Hematopoietic multipotent progenitor cell treated with erythropoietin and hydrocortisone succinate and interleukin-3 and kit ligand, for 8 days (in vitro differentiated cells): Measurements from ENCODE around the gene CNEP1R1.
A peak's percentile ranks its signal among the peaks of the same experiment; 100 is the strongest.

Source experiments
- DNase-seq: peaks from one replicate; pipeline ENCODE4 v3.0.0-alpha.2; 2015

Gene CNEP1R1

GRCh38 chr16:50065624-50066481 lies 40.8 kb downstream of the CNEP1R1 start, which contains the start of gene HEATR3:
Gene HEATR3, plus strand, starts transcription at chr16:50065970. Its CDS starts 162 bp downstream, at chr16:50066132.
- DNase-seq = peak; percentile 91

DNA sequence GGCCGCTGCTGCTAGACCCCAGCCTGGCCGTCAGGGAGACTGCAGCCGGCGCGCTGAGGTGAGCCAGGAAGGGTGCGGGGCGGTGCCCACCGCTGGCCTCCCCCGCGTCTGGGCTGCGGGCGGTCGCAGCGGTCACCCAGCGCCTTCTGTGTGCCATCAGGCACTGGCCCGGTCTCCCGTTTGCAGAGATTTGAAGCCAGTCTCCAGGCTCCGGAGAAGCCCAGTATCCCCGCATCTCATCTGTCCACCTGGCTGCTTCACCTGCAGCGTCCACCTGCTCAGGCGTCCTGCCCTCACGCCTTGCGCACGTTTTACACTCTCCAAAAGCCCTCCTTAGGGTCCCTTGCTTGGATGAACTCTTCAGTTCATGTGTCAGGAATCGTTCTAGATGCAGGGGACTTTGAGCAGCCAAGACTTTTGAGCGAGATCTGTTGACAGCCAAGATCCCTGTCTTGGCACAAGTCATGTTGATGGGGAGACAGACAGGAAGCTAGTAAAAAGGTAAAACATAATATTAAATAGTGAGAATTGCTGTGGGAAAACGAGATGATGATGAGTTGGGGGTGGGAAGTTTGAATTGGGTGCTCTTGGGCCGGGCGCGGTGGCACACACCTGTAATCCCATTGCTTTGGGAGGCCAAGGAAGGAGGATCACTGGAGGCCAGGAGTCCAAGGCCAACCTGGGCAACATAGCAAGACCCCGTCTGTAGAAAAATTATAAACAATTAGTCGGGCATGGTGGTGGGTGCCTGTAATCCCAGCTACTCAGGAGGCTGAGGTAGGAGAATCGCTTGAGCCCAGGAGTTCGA lies 41.7 kb downstream of the CNEP1R1 start:
- no peak for DNase-seq

DNA sequence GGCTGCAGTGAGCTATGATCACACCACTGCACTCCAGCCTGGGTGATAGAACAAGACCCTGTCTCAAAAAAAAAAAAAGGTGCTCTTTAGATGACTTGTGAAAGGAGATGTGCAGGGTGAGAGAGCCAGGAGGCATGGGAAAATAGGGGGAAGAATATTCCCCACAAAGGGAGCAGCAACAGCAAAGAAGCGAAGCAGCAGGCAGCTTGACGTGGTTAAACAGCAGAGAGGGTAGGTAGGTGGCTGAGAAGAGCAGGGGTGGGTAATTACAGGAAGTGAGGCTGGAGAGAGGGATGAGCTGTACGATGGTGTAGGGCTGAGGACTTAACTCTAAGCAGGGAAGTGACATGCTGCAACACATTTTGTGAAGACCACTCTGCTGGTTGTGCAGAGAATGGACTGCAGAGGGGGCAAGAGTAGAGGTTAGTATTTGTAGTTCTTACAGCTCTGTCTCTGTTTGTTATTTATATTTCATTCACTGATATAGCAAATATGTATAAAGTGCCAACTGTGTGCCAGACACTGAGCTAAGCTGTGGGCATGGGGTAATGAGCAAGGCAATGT lies 42.3 kb downstream of the CNEP1R1 start:
- peak; percentile 57 for DNase-seq

- DNase-seq = no peak
Observed at GRCh38 chr16:50068550-50068949, 43.5 kb downstream of the CNEP1R1 start.

DNA sequence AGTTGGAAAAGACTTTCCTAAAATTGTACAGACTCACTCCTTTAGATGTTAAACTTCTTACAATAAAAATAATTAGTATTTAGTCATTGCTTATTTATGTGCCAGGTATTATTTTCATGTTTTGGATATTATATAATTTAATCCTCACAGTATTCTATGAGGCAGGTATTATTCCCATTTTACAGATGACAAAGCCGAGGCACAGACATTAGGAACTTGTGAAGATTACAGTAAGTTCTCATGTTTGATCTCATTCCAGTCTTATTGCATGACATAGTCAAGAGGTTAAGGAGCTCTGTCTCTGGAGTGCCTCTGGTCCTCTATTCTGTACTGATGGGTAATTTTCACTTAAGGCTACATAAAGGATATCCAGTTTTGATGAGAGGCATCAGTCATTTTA lies 44.0 kb downstream of the CNEP1R1 start:
- no peak for DNase-seq

DNA sequence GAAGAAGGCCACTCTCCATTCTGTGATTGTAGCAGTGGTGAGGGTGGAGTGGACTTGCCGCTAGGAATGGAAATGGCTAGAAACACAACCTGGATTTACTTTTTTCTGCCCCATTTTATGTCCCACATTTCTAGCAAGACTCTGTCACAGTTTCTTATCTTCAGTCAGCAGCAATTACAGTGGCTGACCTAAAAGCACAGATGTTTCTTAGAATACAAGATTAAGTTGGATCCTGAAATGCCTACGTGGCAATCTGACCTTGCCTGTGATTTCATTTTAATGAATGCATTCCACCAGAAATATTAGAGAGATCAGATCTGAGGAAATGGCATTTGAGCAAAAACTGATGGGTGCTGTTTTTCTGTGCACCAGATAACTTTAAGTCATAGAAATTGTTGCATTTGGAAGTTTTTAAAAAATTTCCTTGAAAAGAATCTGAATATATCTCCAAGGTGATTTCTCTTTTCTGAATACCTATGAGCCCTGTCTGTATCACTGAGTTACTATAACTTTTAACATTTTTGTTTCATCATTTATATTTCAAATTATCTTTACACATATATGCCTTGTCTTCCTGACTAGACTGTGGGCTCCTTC lies 46.1 kb downstream of the CNEP1R1 start:
- DNase-seq = peak; percentile 85

DNA sequence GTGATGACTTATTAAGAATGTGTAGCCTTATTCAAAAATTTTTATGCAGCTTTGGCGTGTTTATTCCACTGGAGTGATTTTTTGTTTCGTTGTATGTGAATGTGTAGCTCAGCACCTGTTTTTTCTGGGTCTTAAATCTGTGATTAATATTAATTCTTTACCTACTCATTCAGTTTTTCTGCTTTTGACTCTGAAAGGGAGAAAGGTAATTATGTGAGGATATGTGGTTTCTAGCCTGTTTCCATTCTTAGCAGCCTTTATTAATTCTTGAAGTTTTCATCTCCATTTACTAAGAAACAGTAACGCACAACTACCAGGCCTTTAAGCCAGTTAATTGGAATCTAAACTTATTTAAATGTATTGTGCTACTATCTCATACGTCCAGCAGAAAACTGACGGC lies 47.7 kb downstream of the CNEP1R1 start:
- DNase-seq = no peak

DNA sequence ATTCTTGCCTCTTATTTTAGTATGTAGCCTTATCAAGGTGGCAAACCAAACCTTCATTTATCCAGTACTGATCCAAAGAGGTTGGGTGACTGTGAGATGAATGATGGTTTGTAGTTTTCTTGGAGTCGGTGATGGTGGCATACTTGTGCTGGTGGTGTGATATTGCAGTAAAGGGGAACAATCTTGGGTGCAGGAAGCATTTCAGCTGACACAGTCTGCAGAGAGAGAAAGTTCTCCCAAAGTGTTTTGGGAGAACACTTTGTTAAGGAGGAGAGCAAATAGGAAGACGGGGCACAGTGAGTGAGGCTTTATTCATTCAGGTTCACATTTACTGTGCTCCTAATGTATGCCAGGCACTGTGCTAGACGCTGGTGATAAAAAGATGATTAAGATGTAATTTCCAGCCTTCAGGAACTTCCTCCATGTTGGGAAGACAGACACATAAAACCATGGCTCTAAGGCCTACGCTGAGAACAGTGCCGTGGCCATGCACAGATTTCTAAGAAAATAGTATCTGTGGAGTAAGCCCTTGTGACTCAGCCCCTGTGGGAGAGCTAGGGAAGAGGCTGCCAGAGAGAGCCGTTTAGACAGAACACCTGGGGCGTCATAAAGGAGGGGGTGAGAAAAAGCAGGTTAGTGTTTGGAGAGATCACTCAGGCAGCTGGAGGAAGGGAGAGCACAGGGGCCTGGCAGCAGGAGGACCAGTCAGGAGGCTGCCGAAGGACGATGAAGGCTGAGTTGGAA lies 54.5 kb downstream of the CNEP1R1 start:
- DNase-seq = no peak

DNA sequence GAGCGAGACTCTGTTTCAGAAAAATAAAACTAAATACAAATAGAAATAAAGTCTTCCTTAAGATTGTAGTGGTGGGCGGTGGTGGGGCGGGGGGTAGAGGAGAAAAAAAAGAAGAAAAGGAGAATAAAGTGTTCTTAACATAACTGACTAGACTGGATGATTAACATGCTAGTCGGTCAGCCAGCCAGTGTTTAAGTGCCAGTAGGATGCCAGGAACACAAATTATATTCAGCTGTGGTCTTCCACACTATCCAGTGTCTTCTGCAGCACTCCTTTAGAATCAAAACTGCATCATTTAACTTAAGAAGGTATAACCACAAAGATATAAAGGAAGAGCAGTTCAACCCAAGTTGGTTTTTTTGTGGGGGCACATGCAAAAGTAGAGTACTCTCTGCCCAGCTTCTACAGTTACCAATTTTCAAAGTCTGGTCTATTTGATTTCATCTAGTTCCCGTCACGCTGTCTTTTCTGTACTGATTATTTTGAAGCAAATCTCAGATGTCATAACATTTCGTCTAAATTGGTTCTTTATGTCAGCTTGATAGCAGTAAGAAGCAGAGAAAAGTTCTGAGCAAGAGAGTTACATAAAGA lies 56.5 kb downstream of the CNEP1R1 start:
- no peak for DNase-seq

GRCh38 chr16:50083996-50084395 lies 59.0 kb downstream of the CNEP1R1 start:
- DNase-seq = no peak

DNA sequence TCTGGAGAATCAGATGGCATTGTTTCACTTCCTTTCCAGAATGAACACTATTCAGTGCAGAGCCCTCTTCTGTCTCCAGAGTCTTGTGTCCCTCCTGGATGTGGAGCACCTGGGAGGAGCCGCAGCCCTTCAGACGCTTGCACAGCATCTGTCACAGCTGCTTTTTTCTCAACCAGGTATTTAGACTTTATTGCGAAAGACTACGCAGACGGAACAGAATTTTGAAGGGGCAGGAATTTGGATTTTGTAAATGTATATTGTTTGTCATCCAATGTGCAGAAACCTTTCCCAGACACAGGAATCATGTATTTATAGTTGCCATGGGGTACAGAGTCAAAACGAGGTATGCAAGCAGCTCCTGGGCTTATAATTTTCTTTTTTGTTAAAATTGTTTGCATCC lies 61.2 kb downstream of the CNEP1R1 start:
- no peak for DNase-seq
